ENCODE measurements around the gene ITGBL1.

- no peak for TF ChIP-seq EZH2phosphoT487 (IDR thresholded peaks at IDR 0.05; ENCODE audit: unreplicated experiment)
- TF ChIP-seq, protein P1, sequence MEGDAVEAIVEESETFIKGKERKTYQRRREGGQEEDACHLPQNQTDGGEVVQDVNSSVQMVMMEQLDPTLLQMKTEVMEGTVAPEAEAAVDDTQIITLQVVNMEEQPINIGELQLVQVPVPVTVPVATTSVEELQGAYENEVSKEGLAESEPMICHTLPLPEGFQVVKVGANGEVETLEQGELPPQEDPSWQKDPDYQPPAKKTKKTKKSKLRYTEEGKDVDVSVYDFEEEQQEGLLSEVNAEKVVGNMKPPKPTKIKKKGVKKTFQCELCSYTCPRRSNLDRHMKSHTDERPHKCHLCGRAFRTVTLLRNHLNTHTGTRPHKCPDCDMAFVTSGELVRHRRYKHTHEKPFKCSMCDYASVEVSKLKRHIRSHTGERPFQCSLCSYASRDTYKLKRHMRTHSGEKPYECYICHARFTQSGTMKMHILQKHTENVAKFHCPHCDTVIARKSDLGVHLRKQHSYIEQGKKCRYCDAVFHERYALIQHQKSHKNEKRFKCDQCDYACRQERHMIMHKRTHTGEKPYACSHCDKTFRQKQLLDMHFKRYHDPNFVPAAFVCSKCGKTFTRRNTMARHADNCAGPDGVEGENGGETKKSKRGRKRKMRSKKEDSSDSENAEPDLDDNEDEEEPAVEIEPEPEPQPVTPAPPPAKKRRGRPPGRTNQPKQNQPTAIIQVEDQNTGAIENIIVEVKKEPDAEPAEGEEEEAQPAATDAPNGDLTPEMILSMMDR (conservative IDR thresholded peaks at IDR 0.05; ENCODE audit: low read depth in 2 of 2), result no peak
- TF ChIP-seq POLR2AphosphoS5 (IDR thresholded peaks at IDR 0.05; ENCODE audit: low read depth), result no peak
- TF ChIP-seq EZH2 (IDR thresholded peaks at IDR 0.05; ENCODE audit: low read depth, unreplicated experiment), result no peak
- TF ChIP-seq, protein P2, sequence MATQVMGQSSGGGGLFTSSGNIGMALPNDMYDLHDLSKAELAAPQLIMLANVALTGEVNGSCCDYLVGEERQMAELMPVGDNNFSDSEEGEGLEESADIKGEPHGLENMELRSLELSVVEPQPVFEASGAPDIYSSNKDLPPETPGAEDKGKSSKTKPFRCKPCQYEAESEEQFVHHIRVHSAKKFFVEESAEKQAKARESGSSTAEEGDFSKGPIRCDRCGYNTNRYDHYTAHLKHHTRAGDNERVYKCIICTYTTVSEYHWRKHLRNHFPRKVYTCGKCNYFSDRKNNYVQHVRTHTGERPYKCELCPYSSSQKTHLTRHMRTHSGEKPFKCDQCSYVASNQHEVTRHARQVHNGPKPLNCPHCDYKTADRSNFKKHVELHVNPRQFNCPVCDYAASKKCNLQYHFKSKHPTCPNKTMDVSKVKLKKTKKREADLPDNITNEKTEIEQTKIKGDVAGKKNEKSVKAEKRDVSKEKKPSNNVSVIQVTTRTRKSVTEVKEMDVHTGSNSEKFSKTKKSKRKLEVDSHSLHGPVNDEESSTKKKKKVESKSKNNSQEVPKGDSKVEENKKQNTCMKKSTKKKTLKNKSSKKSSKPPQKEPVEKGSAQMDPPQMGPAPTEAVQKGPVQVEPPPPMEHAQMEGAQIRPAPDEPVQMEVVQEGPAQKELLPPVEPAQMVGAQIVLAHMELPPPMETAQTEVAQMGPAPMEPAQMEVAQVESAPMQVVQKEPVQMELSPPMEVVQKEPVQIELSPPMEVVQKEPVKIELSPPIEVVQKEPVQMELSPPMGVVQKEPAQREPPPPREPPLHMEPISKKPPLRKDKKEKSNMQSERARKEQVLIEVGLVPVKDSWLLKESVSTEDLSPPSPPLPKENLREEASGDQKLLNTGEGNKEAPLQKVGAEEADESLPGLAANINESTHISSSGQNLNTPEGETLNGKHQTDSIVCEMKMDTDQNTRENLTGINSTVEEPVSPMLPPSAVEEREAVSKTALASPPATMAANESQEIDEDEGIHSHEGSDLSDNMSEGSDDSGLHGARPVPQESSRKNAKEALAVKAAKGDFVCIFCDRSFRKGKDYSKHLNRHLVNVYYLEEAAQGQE (IDR thresholded peaks at IDR 0.05; ENCODE audit: unreplicated experiment), result no peak
These were observed 233.5 kb downstream of the ITGBL1 start for GRCh38 chr13:101686003-101686402.

All from GM23338 (cell line).